ENCODE data around the gene CCDC57. TPM values are rescaled to one million over a fixed set of nuclear protein-coding genes. Genes with fewer than 3 reads are reported as not detected.

CCDC57 gene
- polyA plus RNA-seq, 1 donor (not counting 4 experiments of a cell fraction or from before 2014, with no cell fraction given): 19.2 TPM

GRCh38 chr17:82157046-82158035 is 55.3 kb downstream of the CCDC57 start:
- Histone ChIP-seq H3K9me3 (ENCODE audit: control insufficient read depth, low read depth, low read length) (no peaks in the 10 kb centered on the region), H3K4me1 (ENCODE audit: control insufficient read depth, extremely low read depth, insufficient read depth, low read length) (peaks cover 15% of the 10 kb centered on the region), H3K27ac (ENCODE audit: control insufficient read depth, insufficient read depth, low read length) (no peak overlapping the region), H3K27me3 (ENCODE audit: control insufficient read depth, extremely low read depth, insufficient read depth, low read length) (no peaks in the 10 kb centered on the region), H3K4me3 (ENCODE audit: control insufficient read depth in 2 of 3, extremely low read depth in 1 of 3, insufficient read depth in 2 of 3, low read depth in 1 of 3, low read length in 3 of 3) (no peak overlapping the region), H3K9ac (ENCODE audit: control insufficient read depth, extremely low read depth, insufficient read depth, low read length) (no peak overlapping the region), H3K79me2 (ENCODE audit: control insufficient read depth, insufficient read depth, low read length) (no peaks in the 10 kb centered on the region), H2AFZ (ENCODE audit: control insufficient read depth, low read length) (no peak overlapping the region), H3K4me2 (ENCODE audit: control insufficient read depth, extremely low read depth, insufficient read depth, low read depth, low read length) (no peak overlapping the region), H3K9me1 (ENCODE audit: control insufficient read depth, extremely low read depth, insufficient read depth, low read length) (no peaks in the 10 kb centered on the region), H4K20me1 (ENCODE audit: control insufficient read depth, extremely low read depth, insufficient read depth, low read length) (peaks cover 5% of the 10 kb centered on the region), H3K36me3 (ENCODE audit: control insufficient read depth in 2 of 2, extremely low read depth in 1 of 2, insufficient read depth in 2 of 2, low read length in 2 of 2) (peaks cover 10 to 16% of the 10 kb centered on the region in 2 experiments)
- DNase-seq (ENCODE audit: low read depth, low spot score) (no peak), FAIRE-seq (no peak)
- dilution Hi-C loops (cut with MboI; ENCODE audit: extremely low pct_ligation_motif_present, low sequenced_read_pairs): no loop called here
- no peak for TF ChIP-seq EZH2 (IDR thresholded peaks at IDR 0.05; ENCODE audit: low read length)
- TF ChIP-seq, protein P1, sequence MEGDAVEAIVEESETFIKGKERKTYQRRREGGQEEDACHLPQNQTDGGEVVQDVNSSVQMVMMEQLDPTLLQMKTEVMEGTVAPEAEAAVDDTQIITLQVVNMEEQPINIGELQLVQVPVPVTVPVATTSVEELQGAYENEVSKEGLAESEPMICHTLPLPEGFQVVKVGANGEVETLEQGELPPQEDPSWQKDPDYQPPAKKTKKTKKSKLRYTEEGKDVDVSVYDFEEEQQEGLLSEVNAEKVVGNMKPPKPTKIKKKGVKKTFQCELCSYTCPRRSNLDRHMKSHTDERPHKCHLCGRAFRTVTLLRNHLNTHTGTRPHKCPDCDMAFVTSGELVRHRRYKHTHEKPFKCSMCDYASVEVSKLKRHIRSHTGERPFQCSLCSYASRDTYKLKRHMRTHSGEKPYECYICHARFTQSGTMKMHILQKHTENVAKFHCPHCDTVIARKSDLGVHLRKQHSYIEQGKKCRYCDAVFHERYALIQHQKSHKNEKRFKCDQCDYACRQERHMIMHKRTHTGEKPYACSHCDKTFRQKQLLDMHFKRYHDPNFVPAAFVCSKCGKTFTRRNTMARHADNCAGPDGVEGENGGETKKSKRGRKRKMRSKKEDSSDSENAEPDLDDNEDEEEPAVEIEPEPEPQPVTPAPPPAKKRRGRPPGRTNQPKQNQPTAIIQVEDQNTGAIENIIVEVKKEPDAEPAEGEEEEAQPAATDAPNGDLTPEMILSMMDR (optimal IDR thresholded peaks at IDR 0.05 in 1 of 3, IDR thresholded peaks at IDR 0.05 in 1 of 3, conservative IDR thresholded peaks at IDR 0.05 in 1 of 3; ENCODE audit: extremely low read depth in 1 of 3, insufficient read depth in 2 of 3, low read length in 3 of 3): no peak

- no peaks in the 10 kb centered on the region for H3K9me1 ChIP-seq (ENCODE audit: control insufficient read depth, extremely low read depth, insufficient read depth, low read length)
- H3K36me3 ChIP-seq (ENCODE audit: control insufficient read depth in 2 of 2, extremely low read depth in 1 of 2, insufficient read depth in 2 of 2, low read length in 2 of 2): peaks cover 10 to 16% of the 10 kb centered on the region in 2 experiments
- no peak for FAIRE-seq
- H3K9ac ChIP-seq (ENCODE audit: control insufficient read depth, extremely low read depth, insufficient read depth, low read length): no peak overlapping the region
- no peak overlapping the region for H3K4me2 ChIP-seq (ENCODE audit: control insufficient read depth, extremely low read depth, insufficient read depth, low read depth, low read length)
- H3K27me3 ChIP-seq (ENCODE audit: control insufficient read depth, extremely low read depth, insufficient read depth, low read length): no peaks in the 10 kb centered on the region
- no peaks in the 10 kb centered on the region for H3K79me2 ChIP-seq (ENCODE audit: control insufficient read depth, insufficient read depth, low read length)
- H2AFZ ChIP-seq (ENCODE audit: control insufficient read depth, low read length): no peak overlapping the region
- TF ChIP-seq, protein P1 (optimal IDR thresholded peaks at IDR 0.05 in 1 of 3, IDR thresholded peaks at IDR 0.05 in 1 of 3, conservative IDR thresholded peaks at IDR 0.05 in 1 of 3; ENCODE audit: extremely low read depth in 1 of 3, insufficient read depth in 2 of 3, low read length in 3 of 3): no peak
- TF ChIP-seq EZH2 (IDR thresholded peaks at IDR 0.05; ENCODE audit: low read length): no peak
- no peaks in the 10 kb centered on the region for H3K9me3 ChIP-seq (ENCODE audit: control insufficient read depth, low read depth, low read length)
- no peak overlapping the region for H3K27ac ChIP-seq (ENCODE audit: control insufficient read depth, insufficient read depth, low read length)
- no peak for DNase-seq (ENCODE audit: low read depth, low spot score)
- peaks cover 15% of the 10 kb centered on the region for H3K4me1 ChIP-seq (ENCODE audit: control insufficient read depth, extremely low read depth, insufficient read depth, low read length)
- dilution Hi-C loops (cut with MboI; ENCODE audit: extremely low pct_ligation_motif_present, low sequenced_read_pairs): no loop called here
- no peak overlapping the region for H3K4me3 ChIP-seq (ENCODE audit: control insufficient read depth in 2 of 3, extremely low read depth in 1 of 3, insufficient read depth in 2 of 3, low read depth in 1 of 3, low read length in 3 of 3)
- peaks cover 7% of the 10 kb centered on the region for H4K20me1 ChIP-seq (ENCODE audit: control insufficient read depth, extremely low read depth, insufficient read depth, low read length)
These were observed 56.2 kb downstream of the CCDC57 start for GRCh38 chr17:82156284-82156925.

Data from keratinocyte (primary cell).